ENCODE results near the gene RNF114. TPM values are rescaled to one million over a fixed set of nuclear protein-coding genes. Genes with fewer than 3 reads are reported as not detected.

The RNF114 gene
- total RNA-seq: 10 to 100 TPM; 44.8 to 46.6 TPM
- long read RNA-seq, donor 1, transcript RNF114-201 (6 exons, 2,503 nt): major isoform, 20 of 32 reads
- long read RNA-seq, donor 1, partial matches to known transcripts: 0 of 32 reads
- long read RNA-seq, donor 1, other reads (novel, unspliced or antisense): 11 of 32 reads
- long read RNA-seq, donor 2, transcript RNF114-201 (6 exons, 2,503 nt): major isoform, 43 of 54 reads
- long read RNA-seq, donor 2, partial matches to known transcripts: 0 of 54 reads
- long read RNA-seq, donor 2, other reads (novel, unspliced or antisense): 9 of 54 reads

GRCh38 chr20:49936153-49937026 lies at the start of gene RNF114:
RNF114 (plus strand) TSS chr20:49936397; CDS start chr20:49936413, 16 bp downstream.
- DNase-seq (ENCODE audit: low spot score): peak; percentile 98
- intact Hi-C loops (cut with DNase I): no loop called here

DNA sequence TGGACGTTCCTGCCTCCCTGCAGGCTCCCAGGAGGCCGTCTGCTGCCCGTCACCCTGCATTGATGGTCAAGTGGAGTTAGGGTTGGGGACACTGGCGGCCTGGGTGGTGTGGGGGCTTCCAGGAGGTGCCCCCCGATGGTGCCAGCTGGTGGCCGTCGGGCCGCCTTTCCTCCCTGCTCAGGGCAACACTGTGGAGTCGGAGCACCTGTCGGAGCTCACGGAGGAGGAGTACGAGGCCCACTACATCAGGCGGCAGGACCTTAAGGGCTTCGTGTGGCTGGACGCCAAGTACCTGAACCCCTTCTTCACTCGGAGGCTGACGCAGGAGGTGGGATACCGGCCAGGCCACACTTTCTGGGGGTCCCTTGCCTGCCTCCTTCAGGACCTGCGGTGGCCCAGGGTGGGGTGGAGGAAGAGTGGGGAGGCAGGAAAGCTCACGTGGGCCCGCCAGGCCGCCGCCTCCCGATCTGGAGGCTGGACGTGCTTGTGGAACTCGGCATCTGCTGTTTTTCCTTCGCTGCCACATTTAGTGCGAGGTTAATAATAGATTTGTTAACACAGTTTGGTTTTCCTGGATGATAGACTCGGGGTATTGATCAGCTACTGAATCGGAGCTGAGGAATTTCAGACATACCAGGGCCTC lies 49.5 kb upstream of the RNF114 start:
- intact Hi-C loops (cut with DNase I): loop anchor here in 1 of 2 donors (10.0 kb wide), 1 partner anchor 272 kb away; no protein-coding TSS in a partner anchor
- peak; percentile 78 for DNase-seq (ENCODE audit: low spot score)

DNA sequence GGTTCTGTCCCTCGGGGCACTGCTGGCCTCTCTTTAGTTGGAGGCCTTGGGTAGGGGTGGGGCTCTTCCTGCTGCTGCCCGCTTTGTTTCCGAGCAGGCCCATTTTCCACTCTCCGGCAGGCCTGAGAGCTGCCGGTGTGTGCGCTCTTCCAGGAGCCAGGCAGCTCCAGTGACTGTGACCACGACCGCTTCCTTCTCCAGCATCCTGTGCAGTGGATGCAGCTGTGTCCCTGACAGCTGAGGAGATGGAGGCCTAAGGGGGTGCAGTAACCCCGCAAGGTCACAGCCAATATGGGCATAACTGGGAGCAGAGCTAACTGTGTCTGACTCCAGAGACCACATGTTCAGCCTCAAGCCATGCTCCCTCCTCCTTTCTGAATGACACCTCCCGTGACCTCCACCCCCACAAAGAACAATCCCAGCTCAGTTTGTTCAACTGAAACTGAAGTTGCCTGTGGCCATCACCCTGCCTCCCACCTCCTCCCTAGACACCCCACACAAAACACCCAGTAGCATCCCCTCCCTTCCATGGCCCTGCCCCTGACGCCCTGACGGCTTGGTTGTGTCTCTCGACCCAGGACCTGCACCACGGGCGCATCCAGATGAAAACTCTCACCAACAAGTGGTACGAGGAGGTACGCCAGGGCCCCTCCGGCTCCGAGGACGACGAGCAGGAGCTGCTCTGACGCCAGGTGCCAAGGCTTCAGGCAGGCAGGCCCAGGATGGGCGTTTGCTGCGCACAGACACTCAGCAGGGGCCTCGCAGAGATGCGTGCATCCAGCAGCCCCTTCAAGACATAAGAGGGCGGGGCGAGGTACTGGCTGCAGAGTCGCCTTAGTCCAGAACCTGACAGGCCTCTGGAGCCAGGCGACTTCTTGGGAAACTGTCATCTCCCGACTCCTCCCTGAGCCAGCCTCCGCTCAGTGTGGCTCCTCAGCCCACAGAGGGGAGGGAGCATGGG lies 48.7 kb upstream of the RNF114 start:
- DNase-seq (ENCODE audit: low spot score): peak; percentile 75
- intact Hi-C loops (cut with DNase I): loop anchor here in 1 of 2 donors (10.0 kb wide), 1 partner anchor 273 kb away; no protein-coding TSS in a partner anchor

GRCh38 chr20:49888212-49889000 lies 47.8 kb upstream of the RNF114 start:
- DNase-seq (ENCODE audit: low spot score): peak; percentile 86
- intact Hi-C loops (cut with DNase I): loop anchor here in 1 of 2 donors (10.0 kb wide), 1 partner anchor 274 kb away; no protein-coding TSS in a partner anchor

GRCh38 chr20:49889001-49889934 lies 46.9 kb upstream of the RNF114 start:
- DNase-seq (ENCODE audit: low spot score): peak; percentile 70
- intact Hi-C loops (cut with DNase I): loop anchor here in 1 of 2 donors (10.0 kb wide), 1 partner anchor 274 kb away; no protein-coding TSS in a partner anchor

GRCh38 chr20:49889935-49890333 lies 46.3 kb upstream of the RNF114 start:
- intact Hi-C loops (cut with DNase I): loop anchor here (10.0 kb wide), 1 partner anchor 275 kb away; no protein-coding TSS in a partner anchor
- peak; percentile 62 for DNase-seq (ENCODE audit: low spot score)

DNA sequence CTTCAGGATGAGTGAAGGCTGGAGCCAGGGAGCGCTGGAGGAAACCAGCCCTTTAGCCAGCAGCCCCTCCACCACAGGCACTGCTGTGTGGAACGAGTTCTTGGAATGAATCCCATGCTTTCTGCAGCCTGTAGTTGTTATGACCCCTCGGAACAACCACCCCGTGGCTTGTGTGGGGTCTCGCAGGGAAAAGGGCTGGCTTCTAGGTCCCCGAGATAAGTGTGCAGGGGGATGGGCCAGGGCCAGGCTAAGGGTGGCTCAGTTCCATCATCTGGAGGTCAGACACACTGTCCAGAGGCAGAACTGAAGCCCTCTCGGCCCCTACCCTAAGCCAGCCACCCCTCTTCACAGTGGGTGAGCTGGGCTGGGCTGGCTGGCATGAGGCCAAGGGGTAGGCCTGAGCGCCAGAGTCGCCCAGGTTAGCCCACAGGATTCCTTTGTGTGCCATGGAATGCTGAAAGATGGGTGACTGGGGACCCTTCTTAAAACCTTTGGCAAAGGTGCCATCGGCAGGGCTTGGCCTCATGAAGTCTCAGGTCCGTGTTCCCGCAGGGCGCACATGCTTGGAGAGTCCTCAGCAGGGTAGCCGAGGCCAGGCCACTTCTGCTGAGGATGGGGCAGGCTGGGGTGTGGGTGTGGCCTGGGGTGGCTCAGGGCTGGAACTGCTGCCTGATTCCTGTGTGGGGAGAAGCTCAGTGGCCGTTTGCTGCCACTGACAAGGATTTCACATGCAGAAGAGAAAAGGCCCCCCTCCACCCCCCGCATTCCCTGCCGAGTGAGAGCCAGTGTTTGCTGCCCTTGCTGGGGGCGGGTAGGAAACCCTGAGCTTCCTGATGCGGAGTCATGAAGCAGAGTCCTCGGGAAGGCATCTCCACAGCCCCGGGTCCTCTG lies 45.5 kb upstream of the RNF114 start:
- intact Hi-C loops (cut with DNase I): loop anchor here in 1 of 2 donors (10.0 kb wide), 1 partner anchor 276 kb away; no protein-coding TSS in a partner anchor
- peak; percentile 75 for DNase-seq (ENCODE audit: low spot score)

- DNase-seq (ENCODE audit: low spot score): peak; percentile 38
- intact Hi-C loops (cut with DNase I): loop anchor here in 1 of 2 donors (10.0 kb wide), 1 partner anchor 277 kb away; no protein-coding TSS in a partner anchor
Observed at GRCh38 chr20:49891476-49892110, 44.6 kb upstream of the RNF114 start.

GRCh38 chr20:49892260-49892659 lies 43.9 kb upstream of the RNF114 start:
- intact Hi-C loops (cut with DNase I): loop anchor here in 1 of 2 donors (10.0 kb wide), 1 partner anchor 277 kb away; no protein-coding TSS in a partner anchor
- DNase-seq (ENCODE audit: low spot score): peak; percentile 73

DNA sequence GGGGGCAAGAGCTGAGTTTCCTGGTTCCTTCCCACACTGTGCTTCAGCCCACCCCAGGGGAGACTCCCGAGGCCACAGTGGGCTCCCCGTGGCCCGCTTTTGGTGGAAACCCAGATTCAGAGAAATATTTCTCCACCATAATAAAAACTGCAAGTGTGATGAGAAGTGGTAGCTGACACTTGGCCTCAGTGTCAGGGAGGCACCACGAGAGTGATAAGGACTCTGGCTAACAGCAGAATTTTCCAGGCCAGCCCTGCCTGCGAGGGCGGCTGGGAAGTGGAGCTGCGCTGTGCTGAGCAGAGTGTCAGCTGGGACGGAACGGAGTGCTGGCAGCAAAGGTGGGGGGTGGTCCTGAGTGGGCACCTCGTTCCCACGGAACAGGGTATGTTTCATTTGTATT lies 43.4 kb upstream of the RNF114 start:
- DNase-seq (ENCODE audit: low spot score): peak; percentile 77
- intact Hi-C loops (cut with DNase I): loop anchor here in 1 of 2 donors (10.0 kb wide), 1 partner anchor 278 kb away; no protein-coding TSS in a partner anchor

- DNase-seq (ENCODE audit: low spot score): peak; percentile 65
- intact Hi-C loops (cut with DNase I): loop anchor here in 1 of 2 donors (10.0 kb wide), 1 partner anchor 279 kb away; no protein-coding TSS in a partner anchor
Observed at GRCh38 chr20:49893242-49894072, 42.7 kb upstream of the RNF114 start.

GRCh38 chr20:49894073-49894470 lies 42.1 kb upstream of the RNF114 start:
- DNase-seq (ENCODE audit: low spot score): peak; percentile 50
- intact Hi-C loops (cut with DNase I): loop anchor here in 1 of 2 donors (10.0 kb wide), 1 partner anchor 279 kb away; no protein-coding TSS in a partner anchor

- intact Hi-C loops (cut with DNase I): loop anchor here in 1 of 2 donors (10.0 kb wide), 1 partner anchor 281 kb away; no protein-coding TSS in a partner anchor
- DNase-seq (ENCODE audit: low spot score): peak; percentile 47
Observed at GRCh38 chr20:49895474-49896093, 40.6 kb upstream of the RNF114 start.

Measured in posterior vena cava (tissue), 2 donors.